OCI-LY1 (cell line): ENCODE data around the gene CDH13.

Experiments
- H2AFZ ChIP-seq: fragments of 200-600 bp; sonication (generic), shearing (Covaris generic); 2 replicates; pipeline ENCODE4 v1.6.0; 2014; ENCODE audit warnings: antibody characterized with exemption, mild to moderate bottlenecking, low read length
- H3F3A ChIP-seq: fragments of 200-600 bp; sonication (generic), shearing (Covaris generic); 2 replicates; pipeline ENCODE4 v1.6.0; 2014; ENCODE audit warnings: mild to moderate bottlenecking, antibody characterized with exemption, low read length, moderate library complexity; ENCODE audit not compliant: insufficient read depth
- H3K27ac ChIP-seq: fragments of 200-600 bp; sonication (generic); 2 replicates; pipeline ENCODE4 v1.5.1; 2014; ENCODE audit warnings: low read length, mixed run types, mild to moderate bottlenecking, low read depth; ENCODE audit not compliant: poor library complexity, severe bottlenecking
- H3K27me3 ChIP-seq: fragments of 200-600 bp; sonication (generic); 2 replicates; pipeline ENCODE4 v1.6.0; 2014; ENCODE audit warnings: antibody characterized with exemption, mild to moderate bottlenecking, low read length, moderate library complexity; ENCODE audit not compliant: insufficient read depth
- H3K36me3 ChIP-seq: fragments of 200-600 bp; sonication (generic); 2 replicates; pipeline ENCODE4 v1.6.1; 2014; ENCODE audit warnings: mild to moderate bottlenecking, antibody characterized with exemption, low read length, moderate library complexity, mixed read lengths; ENCODE audit not compliant: insufficient read depth
- H3K4me1 ChIP-seq: fragments of 200-600 bp; sonication (generic); 2 replicates; pipeline ENCODE4 v1.5.1; 2014; ENCODE audit warnings: mild to moderate bottlenecking, low read length, moderate library complexity; ENCODE audit not compliant: insufficient read depth, severe bottlenecking
- H3K4me2 ChIP-seq: fragments of 200-600 bp; sonication (generic), shearing (Covaris generic); 2 replicates; pipeline ENCODE4 v1.6.1; 2014; ENCODE audit warnings: low read length
- H3K4me3 ChIP-seq: fragments of 200-600 bp; sonication (generic); 2 replicates; pipeline ENCODE4 v1.5.1; 2014; ENCODE audit warnings: low read length, low read depth, mild to moderate bottlenecking, mixed read lengths; ENCODE audit not compliant: poor library complexity, severe bottlenecking
- H3K79me2 ChIP-seq: fragments of 200-600 bp; shearing (Covaris generic); 2 replicates; pipeline ENCODE4 v1.6.1; 2016; ENCODE audit warnings: mixed run types, low read length, mixed read lengths; ENCODE audit not compliant: insufficient read depth
- H3K9ac ChIP-seq: fragments of 200-600 bp; sonication (generic), shearing (Covaris generic); 2 replicates; pipeline ENCODE4 v1.6.1; 2014; ENCODE audit warnings: mild to moderate bottlenecking, low read length, mixed read lengths
- H3K9me2 ChIP-seq: fragments of 200-600 bp; sonication (generic), shearing (Covaris generic); 2 replicates; pipeline ENCODE4 v1.6.1; 2014; ENCODE audit warnings: low read depth, mild to moderate bottlenecking, low read length, mixed read lengths
- H3K9me3 ChIP-seq: fragments of 200-600 bp; shearing (Covaris generic); 2 replicates; pipeline ENCODE4 v1.6.1; 2014; ENCODE audit warnings: low read length, mixed read lengths
- H4K20me1 ChIP-seq: fragments of 200-600 bp; sonication (generic), shearing (Covaris generic); 2 replicates; pipeline ENCODE4 v1.6.0; 2016; ENCODE audit warnings: mild to moderate bottlenecking, low read length; ENCODE audit not compliant: insufficient read depth
- CTCF ChIP-seq: fragments of 200-600 bp; sonication (generic), shearing (Covaris generic); IDR thresholded peaks from 2 replicates; pipeline ENCODE4 v1.5.1; 2017; ENCODE audit warnings: mild to moderate bottlenecking, antibody characterized with exemption, low read length, moderate library complexity, mixed read lengths
- EZH2 ChIP-seq: fragments of 200-600 bp; sonication (generic), shearing (Covaris generic); IDR thresholded peaks from 2 replicates; pipeline ENCODE4 v1.8.0; 2017; ENCODE audit warnings: borderline replicate concordance, mixed run types, mild to moderate bottlenecking, antibody characterized with exemption, low read length, moderate library complexity, mixed read lengths

CDH13 gene

GRCh38 chr16:83109490-83110125, 482.8 kb downstream of the CDH13 start:
- H3K79me2 ChIP-seq: no peaks in the 10 kb centered on the region
- no peak overlapping the region for H3K4me2 ChIP-seq
- H3K4me3 ChIP-seq: no peak overlapping the region
- no peak overlapping the region for H3K9ac ChIP-seq
- H3K27ac ChIP-seq: no peak overlapping the region
- H3F3A ChIP-seq: no peaks in the 10 kb centered on the region
- H3K27me3 ChIP-seq: no peaks in the 10 kb centered on the region
- no peak for TF ChIP-seq EZH2
- no peak for TF ChIP-seq CTCF
- no peaks in the 10 kb centered on the region for H3K4me1 ChIP-seq
- no peaks in the 10 kb centered on the region for H3K9me2 ChIP-seq
- no peaks in the 10 kb centered on the region for H4K20me1 ChIP-seq
- no peak overlapping the region for H2AFZ ChIP-seq
- no peaks in the 10 kb centered on the region for H3K9me3 ChIP-seq
- no peaks in the 10 kb centered on the region for H3K36me3 ChIP-seq

GRCh38 chr16:83110269-83110668, 483.5 kb downstream of the CDH13 start:
- H3K9me3 ChIP-seq: no peaks in the 10 kb centered on the region
- no peak overlapping the region for H3K27ac ChIP-seq
- TF ChIP-seq EZH2: no peak
- TF ChIP-seq CTCF: no peak
- no peaks in the 10 kb centered on the region for H3K9me2 ChIP-seq
- no peaks in the 10 kb centered on the region for H3F3A ChIP-seq
- H3K4me1 ChIP-seq: no peaks in the 10 kb centered on the region
- H3K27me3 ChIP-seq: no peaks in the 10 kb centered on the region
- H4K20me1 ChIP-seq: no peaks in the 10 kb centered on the region
- no peak overlapping the region for H3K4me3 ChIP-seq
- no peak overlapping the region for H2AFZ ChIP-seq
- no peak overlapping the region for H3K9ac ChIP-seq
- H3K79me2 ChIP-seq: no peaks in the 10 kb centered on the region
- H3K4me2 ChIP-seq: no peak overlapping the region
- H3K36me3 ChIP-seq: no peaks in the 10 kb centered on the region

GRCh38 chr16:83113317-83113716, 486.5 kb downstream of the CDH13 start:
- Histone ChIP-seq H4K20me1 (no peaks in the 10 kb centered on the region), H3K4me2 (no peak overlapping the region), H2AFZ (no peak overlapping the region), H3K27me3 (no peaks in the 10 kb centered on the region), H3K9me3 (no peaks in the 10 kb centered on the region), H3K9ac (no peak overlapping the region), H3K9me2 (no peaks in the 10 kb centered on the region), H3K27ac (no peak overlapping the region), H3K36me3 (no peaks in the 10 kb centered on the region), H3K4me3 (no peak overlapping the region), H3K79me2 (no peaks in the 10 kb centered on the region), H3K4me1 (no peaks in the 10 kb centered on the region), H3F3A (no peaks in the 10 kb centered on the region)
- TF ChIP-seq EZH2 (no peak), CTCF (peak; percentile 60)
